ENCODE results near the gene UBL4A. TPM values are rescaled to one million over a fixed set of nuclear protein-coding genes. Genes with fewer than 3 reads are reported as not detected.

UBL4A gene
- total RNA-seq, 4 donors from 2014 or later: 14.7 to 36.3 (median 29.5) TPM

DNA sequence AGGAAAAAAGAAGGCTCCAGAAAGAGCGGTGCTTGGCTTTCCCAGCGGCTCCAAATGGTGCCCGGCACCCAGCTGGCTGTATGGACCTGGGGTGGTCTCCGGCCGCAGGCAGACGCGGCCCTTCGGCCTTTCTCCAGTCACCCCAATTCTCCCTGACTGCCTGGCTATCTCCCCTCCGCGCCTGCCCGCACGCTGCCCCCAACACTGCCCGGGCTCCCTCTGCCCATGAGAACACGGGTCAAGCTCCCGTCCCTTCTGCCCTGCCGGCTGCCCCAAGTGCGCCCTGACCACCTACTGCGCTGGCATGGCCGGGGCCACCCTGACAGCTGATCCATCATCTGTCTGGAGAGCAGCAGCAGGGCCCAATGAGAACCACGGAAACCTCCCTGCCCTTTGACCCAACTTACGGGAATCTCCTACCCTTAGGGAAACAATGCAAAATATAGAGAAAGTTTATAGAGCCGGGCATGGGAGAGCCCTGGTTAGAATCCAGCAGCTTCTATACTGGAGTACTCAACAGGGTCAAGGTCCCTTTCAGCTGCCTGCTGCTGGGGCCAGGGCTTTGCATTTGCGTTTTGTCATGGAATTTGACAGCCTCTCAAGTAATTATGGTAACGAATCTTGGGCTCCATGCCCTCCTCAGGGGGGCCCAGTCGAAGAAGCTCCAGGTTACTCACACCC, 30.8 kb upstream of the UBL4A start:
- no peaks in the 10 kb centered on the region for H3K9me3 ChIP-seq
- no peaks in the 10 kb centered on the region for H3K27me3 ChIP-seq
- peak; percentile 46 to 49 for DNase-seq
- no peak for TF ChIP-seq POLR2A (IDR thresholded peaks at IDR 0.05)
- TF ChIP-seq, protein P1, sequence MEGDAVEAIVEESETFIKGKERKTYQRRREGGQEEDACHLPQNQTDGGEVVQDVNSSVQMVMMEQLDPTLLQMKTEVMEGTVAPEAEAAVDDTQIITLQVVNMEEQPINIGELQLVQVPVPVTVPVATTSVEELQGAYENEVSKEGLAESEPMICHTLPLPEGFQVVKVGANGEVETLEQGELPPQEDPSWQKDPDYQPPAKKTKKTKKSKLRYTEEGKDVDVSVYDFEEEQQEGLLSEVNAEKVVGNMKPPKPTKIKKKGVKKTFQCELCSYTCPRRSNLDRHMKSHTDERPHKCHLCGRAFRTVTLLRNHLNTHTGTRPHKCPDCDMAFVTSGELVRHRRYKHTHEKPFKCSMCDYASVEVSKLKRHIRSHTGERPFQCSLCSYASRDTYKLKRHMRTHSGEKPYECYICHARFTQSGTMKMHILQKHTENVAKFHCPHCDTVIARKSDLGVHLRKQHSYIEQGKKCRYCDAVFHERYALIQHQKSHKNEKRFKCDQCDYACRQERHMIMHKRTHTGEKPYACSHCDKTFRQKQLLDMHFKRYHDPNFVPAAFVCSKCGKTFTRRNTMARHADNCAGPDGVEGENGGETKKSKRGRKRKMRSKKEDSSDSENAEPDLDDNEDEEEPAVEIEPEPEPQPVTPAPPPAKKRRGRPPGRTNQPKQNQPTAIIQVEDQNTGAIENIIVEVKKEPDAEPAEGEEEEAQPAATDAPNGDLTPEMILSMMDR (IDR thresholded peaks at IDR 0.05): no peak
- H3K36me3 ChIP-seq: no peaks in the 10 kb centered on the region
- peak overlapping the region; percentile 15 to 32 for H3K4me3 ChIP-seq
- no peaks in the 10 kb centered on the region for H3K4me1 ChIP-seq
- intact Hi-C loops (cut with DNase I; ENCODE audit: low total_unique reads): no loop called here
- H3K27ac ChIP-seq: peak overlapping the region; percentile 93 to 97

GRCh38 chrX:154516656-154517100, 30.3 kb upstream of the UBL4A start:
- DNase-seq: peak in 1 of 2 donors; percentile 86
- Histone ChIP-seq H3K27me3 (no peaks in the 10 kb centered on the region), H3K27ac (peak overlapping the region; percentile 93 to 97), H3K36me3 (no peaks in the 10 kb centered on the region), H3K4me1 (no peaks in the 10 kb centered on the region), H3K9me3 (no peaks in the 10 kb centered on the region), H3K4me3 (peak overlapping the region; percentile 15 to 32)
- intact Hi-C loops (cut with DNase I; ENCODE audit: low total_unique reads): no loop called here
- TF ChIP-seq, protein P1 (IDR thresholded peaks at IDR 0.05): no peak
- no peak for TF ChIP-seq POLR2A (IDR thresholded peaks at IDR 0.05)

- Histone ChIP-seq H3K4me1 (no peaks in the 10 kb centered on the region), H3K9me3 (no peaks in the 10 kb centered on the region), H3K27ac (peak within 1 kb of the TSS; percentile 93 to 97), H3K36me3 (no peaks in the 10 kb centered on the region), H3K27me3 (no peaks in the 10 kb centered on the region), H3K4me3 (peak within 1 kb of the TSS; percentile 55 to 61)
- peak; percentile 94 for DNase-seq
- intact Hi-C loops (cut with DNase I; ENCODE audit: low total_unique reads): no loop called here
- TF ChIP-seq POLR2A (IDR thresholded peaks at IDR 0.05): peak; percentile 59 to 94
- TF ChIP-seq, protein P1 (IDR thresholded peaks at IDR 0.05): peak in 1 of 4 experiments; percentile 2
Measured at GRCh38 chrX:154515966-154516655, 29.7 kb upstream of the UBL4A start, which contains the start of gene FAM3A. Gene FAM3A (minus strand): TSS chrX:154516232. CDS start chrX:154515772, 460 bp downstream.

- Histone ChIP-seq H3K27me3 (no peaks in the 10 kb centered on the region), H3K36me3 (no peaks in the 10 kb centered on the region), H3K9me3 (no peaks in the 10 kb centered on the region), H3K27ac (peak overlapping the region; percentile 84 to 97), H3K4me3 (peak overlapping the region; percentile 55 to 61), H3K4me1 (no peaks in the 10 kb centered on the region)
- TF ChIP-seq POLR2A (IDR thresholded peaks at IDR 0.05): no peak
- TF ChIP-seq, protein P1 (IDR thresholded peaks at IDR 0.05): no peak
- DNase-seq: no peak
- intact Hi-C loops (cut with DNase I; ENCODE audit: low total_unique reads): no loop called here
Measured at GRCh38 chrX:154515090-154515965, 28.9 kb upstream of the UBL4A start.

All from uterus (tissue), 4 donors.